Body of pancreas (tissue), 4 donors: ENCODE results near the gene CRELD2.

Experiments used
- POLR2A ChIP-seq, 3 donors: fragments of 450-650 bp; IDR thresholded peaks; one replicate each; pipeline ENCODE4 v1.6.1; 2016; ENCODE audit warnings: antibody characterized with exemption in 3 of 3, mild to moderate bottlenecking in 2 of 3
- TF ChIP-seq, protein P1 (sequence below), 7 experiments: fragments of 450-650 bp in 4 of 7; fragments of 200-600 bp in 3 of 7; sonication (generic) in 3 of 7; IDR thresholded peaks; one replicate each; pipeline ENCODE4 v1.5.1; 2016 to 2019; ENCODE audit warnings: antibody characterized with exemption in 7 of 7

DNA sequence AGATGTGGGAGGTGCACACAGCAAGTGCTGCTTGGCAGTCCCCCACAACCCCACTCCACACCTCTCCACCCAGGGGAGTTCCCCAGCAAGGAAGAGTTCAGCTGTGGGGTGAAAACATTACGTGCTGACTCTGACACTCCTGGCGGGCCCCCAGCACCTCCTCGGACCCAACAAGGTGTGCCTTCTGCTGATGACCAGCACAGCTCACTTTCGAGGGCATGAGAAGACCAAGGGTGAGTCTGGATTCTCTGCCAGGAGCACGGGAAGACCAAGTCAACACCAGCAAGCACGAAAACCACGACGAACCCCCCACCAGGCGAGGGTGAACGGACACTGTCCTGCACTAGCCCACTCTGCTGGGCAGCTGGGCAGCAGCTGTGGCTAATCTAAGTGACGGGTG, 1.6 kb upstream of the CRELD2 start:
- no peak for TF ChIP-seq POLR2A (IDR thresholded peaks at IDR 0.05)
- TF ChIP-seq, protein P1, sequence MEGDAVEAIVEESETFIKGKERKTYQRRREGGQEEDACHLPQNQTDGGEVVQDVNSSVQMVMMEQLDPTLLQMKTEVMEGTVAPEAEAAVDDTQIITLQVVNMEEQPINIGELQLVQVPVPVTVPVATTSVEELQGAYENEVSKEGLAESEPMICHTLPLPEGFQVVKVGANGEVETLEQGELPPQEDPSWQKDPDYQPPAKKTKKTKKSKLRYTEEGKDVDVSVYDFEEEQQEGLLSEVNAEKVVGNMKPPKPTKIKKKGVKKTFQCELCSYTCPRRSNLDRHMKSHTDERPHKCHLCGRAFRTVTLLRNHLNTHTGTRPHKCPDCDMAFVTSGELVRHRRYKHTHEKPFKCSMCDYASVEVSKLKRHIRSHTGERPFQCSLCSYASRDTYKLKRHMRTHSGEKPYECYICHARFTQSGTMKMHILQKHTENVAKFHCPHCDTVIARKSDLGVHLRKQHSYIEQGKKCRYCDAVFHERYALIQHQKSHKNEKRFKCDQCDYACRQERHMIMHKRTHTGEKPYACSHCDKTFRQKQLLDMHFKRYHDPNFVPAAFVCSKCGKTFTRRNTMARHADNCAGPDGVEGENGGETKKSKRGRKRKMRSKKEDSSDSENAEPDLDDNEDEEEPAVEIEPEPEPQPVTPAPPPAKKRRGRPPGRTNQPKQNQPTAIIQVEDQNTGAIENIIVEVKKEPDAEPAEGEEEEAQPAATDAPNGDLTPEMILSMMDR (IDR thresholded peaks at IDR 0.05), result no peak
